HG02943 (cell line): ENCODE data around the gene USP7.
"Not testable (repeated sequence)": the region's sequence is repeated elsewhere in the genome, so short reads cannot be mapped to it uniquely, and the experiment has no call there.

Experiments
- ATAC-seq: cut with Tn5 transposase; IDR thresholded peaks from one replicate; pipeline ENCODE4 v1.9.1; 2021; ENCODE audit warnings: mild to moderate bottlenecking, low read depth, moderate library complexity; ENCODE audit not compliant: unreplicated experiment

USP7 gene

DNA sequence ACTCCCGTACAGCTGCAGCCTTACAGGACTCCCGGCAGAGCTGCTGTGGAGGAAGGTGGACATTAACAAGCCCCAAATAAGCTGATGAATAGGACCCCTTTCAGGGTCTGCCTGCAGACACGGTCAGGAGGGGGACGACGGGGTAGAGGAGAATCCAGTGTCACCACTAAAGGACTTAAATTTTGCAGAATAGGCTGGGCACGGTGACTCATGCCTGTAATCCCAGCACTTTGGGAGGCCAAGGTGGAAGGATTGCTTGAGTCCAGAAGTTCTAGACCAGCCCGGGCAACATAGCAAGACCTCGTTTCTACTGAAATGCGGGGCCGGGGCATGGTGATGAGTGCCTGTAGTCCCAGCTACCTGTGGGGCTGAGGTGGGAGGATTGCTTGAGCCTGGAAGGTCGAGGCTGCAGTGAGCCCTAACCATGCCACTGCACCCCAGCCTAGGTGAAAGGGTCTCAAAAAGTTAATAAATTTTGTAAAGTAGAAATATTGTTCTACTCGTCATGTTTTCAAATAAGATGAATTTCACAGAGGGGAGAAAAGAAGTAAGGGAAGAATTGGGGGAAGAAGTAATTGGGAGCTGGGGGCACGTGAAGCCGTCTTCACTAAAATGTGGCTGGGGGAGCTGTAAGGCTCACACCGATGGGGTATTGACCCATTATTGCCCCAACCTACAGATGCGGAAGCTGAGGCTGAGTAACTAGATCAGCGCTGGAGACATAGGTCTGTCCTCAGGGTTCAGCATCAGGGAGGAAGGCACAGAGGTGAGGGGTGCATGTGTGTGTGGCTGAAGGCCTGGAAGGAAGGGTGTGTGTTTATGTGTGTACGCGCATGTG, 76.9 kb downstream of the USP7 start:
- ATAC-seq, result no peak

DNA sequence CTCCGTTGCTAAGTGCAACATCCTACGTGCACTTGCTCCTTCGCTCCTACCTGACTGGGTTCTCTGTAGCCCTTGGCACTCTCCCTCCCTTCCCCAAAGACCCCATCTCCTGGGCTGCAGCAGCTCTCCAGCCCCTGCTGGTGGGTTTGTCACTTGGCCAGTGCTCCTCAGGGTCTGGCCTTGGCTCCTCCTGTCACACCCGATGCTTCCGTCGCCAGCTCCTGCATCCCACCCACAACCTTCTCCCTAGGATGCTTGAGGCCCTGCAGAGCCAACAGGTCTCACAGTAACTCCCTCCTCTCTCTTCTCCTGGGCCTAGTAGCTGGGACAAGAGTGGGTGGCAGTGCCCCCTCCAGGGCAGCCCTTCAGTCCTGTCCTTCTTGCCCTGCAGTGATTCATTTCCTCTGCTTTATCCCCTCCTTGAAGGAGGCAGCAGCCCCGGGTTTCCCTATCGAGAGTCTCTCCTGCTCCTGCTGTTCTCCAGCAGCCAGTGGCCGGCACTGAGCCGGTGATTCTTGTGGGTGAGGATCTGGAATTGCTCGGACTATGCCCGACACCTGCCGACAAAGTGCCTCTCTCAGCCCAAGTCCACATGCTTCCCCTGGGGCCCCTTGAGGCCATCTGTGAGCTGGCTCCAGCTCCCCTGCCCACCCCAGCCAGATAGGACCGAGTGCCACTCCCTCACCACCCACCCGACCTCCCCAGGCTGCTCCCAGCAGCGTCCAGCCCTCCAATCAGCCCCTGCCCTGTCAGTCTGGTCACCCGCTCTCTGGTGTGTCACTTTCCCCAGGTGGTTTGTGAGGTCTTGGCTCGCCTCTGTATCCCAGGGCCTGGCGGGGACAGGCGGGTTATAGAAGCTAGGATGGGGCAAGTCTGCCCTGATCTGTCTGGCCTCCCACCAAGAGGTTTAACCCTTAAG, 77.8 kb downstream of the USP7 start:
- no peak for ATAC-seq

DNA sequence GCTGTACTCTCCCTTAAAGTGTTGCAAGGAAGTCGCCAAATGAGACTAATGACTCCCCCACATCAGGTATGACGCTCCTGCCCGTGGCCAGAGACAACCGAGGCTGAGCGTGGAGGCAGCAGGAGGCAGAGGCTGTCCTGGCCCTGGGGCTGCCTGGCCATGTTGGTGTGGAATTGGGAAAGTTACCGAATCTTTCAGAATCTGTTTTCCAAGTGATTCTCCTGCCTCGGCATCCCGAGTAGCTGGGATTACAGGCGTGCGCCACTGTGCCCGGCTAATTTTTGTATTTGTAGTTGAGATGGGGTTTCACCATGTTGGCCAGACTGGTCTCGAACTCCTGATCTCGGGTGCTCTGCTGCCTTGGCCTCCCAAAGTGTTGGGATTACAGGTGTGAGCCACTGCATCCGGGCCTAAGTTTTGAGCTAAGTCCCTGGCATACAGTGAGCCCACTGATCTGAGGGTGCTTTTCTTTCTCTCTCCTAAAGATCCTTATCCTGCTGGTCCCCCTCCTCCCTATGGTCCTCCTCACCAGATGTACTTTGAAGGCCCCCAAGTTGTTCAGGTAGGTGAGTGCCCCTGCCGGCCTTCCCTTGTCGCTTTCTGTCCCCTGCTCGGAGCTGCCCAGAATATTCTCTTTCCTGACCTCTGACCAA, 80.9 kb downstream of the USP7 start:
- ATAC-seq, result no peak

DNA sequence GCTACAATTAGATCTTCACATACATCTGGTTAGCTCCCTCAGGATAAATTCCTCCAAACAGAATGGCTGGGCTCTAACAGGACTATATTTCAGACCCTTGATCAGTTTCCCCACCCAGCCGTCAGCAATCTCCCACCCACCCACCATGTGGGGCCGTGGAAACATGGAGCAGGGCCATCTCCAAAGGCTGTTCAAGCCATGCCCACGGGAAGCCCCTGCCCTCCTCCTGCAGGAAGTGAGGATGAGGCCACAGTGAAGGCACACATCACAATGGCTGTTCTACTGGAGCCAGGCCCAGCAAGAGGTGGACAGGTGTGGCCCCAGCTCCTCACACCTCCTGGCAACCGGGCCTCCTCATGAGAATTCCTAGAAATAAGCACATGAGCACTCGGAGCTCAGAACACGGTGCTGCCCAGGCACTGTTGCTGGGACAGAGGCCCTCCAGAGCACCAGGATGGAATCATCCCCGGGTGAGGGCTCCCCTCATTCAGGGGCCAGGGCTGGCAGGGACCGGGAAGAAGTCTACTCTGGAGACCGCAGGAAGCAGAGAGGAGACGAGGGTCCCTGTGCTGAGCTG, 81.6 kb downstream of the USP7 start, which contains the start of gene LITAFD:
LITAFD (plus strand) TSS at position 311 of the 577 bp plus-strand sequence. CDS start 2,005 bp downstream, outside the sequence.
- no peak for ATAC-seq

DNA sequence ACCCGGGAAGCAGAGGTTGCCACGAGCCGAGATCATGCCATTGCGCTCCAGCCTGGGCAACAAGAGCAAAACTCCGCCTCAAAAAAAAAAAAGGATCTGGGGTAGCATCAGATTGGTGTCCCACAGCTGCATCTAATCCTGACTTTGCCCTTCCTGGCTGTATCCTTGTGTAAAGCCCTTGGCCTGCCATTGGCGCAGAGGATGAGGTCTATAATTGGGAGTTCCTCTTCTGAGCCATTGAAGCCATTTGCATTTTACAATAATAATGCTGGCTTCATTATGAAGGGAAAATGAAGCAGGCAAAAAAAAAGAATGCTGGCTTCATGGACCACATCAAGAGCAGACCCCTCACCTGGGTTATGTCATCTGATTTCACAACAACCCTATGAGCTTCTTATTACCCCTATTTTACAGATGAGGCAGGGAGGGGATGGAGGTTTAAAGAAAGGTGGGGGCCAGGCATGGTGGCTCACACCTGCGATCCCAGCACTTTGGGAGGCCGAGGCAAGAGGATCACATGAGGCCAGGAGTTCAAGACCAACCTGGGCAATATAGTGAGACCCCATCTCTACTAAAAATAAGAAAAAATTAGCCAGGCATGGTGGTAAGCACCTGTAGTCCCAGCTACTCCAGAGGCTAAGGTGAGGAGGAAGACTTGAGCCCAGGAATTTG, 82.7 kb downstream of the USP7 start:
- no peak for ATAC-seq

DNA sequence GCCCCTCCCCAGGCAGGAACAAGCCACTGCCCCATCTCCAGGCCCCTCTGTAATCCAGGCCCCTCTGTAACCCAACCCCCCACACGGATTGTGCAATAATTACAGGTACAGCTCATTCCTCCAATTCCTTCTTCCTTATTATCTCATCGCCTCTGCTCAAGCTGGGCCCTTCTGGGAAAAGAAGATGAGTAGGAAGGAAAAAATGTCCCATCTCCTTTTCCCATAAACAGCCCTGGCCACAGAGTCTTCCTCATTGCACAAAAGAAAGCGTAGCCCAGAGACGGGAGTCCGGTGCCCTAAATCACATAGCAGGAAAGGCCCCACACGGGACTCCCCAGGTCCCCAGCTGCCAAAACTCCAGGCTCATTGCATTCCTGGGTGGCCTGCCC, 85.2 kb downstream of the USP7 start:
- no peak for ATAC-seq

DNA sequence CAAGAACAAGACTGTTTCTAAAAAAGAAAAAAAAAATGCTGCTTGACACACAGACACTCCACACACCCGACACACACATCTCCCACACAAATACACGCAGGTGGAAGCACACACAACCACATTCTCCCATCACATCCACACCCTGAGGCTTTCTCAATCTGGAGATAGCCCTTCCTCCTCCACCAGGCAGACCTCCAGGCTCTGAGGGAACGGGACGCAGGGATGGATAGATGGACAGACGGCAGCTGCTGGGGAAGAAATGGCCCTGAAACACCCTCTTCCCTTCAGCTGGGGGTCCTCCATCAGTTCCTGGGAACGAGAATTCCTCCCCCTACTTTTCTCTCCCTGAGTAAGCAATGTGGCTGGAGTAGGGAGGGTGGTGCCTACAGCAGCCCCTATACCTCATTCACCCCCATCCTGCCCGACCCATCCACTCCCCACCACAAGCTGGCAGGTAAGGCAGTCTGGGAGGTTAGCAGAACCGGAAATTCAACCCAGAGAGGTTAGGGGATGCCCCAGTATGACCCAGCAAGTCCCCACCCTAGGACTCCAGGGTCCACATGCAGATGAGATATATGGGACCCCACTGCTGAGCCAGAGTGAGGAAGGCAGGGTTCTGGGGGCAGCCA, 85.7 kb downstream of the USP7 start:
- no peak for ATAC-seq

DNA sequence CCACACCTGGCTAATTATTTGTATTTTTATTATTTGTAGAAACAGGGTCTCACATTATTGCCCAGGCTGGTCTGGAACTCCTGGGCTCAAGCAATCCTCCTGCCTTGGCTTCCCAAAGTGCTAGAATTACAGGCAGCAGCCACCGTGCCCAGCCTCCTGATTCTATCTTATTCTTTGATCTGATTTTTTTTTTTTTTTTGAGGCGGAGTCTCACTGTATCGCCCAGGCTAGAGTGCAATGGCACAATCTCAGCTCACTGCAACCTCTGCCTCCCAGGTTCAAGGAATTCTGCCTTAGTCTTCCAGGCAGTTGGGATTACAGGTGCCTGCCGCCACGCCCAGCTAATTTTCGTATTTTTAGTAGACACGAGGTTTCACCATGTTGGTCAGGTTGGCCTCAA, 88.4 kb downstream of the USP7 start:
- not testable (repeated sequence) for ATAC-seq

DNA sequence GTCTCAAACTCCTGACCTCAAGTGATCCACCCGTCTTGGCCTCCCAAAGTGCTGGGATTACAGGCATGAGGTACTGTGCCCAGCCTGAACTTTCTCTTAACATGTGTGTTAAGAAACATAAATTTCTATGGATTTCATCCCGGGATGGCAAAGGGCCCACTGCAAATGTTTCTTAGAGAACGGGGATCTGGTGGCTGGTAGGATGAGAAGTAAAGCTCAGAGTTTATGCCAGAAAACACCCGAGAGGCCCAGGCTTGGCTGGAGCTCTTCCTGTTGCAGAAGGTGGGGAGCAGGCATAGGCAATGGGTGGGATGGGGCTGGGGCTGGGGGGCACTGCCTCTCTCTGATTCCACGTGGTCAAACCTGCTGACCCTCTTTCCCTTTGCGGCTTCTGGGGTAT, 89.3 kb downstream of the USP7 start:
- ATAC-seq, result no peak

DNA sequence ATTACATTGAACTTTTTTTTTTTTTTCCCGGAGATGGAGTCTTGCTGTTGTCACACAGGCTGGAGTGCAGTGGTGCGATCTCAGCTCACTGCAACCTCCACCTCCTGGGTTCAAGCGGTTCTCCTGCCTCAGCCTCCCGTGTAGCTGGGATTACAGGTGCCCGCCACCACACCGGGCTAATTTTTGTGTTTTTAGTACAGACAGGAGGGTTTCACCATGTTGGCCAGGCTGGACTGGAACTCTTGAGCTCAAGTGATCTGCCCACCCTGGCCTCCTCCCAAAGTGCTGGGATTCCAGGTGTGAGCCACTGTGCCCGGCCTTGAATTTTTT, 89.9 kb downstream of the USP7 start:
- ATAC-seq, result not testable (repeated sequence)

DNA sequence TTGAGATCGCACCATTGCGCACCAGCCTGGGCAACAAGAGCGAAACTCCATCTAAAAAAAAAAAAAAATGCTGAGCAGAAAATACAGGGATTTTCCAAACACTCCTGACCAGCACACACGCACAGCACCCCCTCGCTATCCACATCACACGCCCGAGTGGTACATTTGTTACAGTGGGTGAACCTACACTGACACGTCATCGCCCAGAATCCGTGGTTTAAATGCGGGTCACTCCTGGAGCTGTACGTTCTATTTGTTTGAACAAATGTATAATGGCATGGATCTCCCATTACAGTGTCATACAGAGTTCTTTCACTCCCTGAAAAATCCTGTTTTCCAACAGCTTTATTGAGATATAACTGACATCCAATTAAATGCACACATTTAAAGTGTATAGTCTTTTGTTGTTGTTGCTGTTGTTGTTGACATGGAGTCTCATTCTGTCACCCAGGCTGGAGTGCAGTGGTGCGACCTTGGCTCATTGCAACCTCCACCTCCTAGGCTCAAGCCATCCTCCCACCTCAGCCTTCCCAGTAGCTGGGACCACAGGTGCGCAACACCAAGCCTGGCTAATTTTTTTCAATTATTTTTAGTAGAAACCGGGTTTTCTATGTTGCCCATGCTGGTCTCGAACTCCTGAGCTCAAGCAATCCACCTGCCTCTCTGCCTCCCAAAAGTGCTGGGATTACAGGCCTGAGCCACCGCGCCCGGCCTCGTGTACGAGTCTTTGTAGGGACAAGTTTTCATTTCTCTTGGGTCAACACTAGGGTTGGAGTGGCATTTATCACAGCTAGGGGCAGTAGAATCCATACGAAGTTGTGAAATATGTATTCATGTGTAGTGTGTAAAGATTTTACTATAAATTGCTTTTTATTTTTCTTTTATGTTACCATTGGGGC, 90.5 kb downstream of the USP7 start:
- ATAC-seq, result no peak

DNA sequence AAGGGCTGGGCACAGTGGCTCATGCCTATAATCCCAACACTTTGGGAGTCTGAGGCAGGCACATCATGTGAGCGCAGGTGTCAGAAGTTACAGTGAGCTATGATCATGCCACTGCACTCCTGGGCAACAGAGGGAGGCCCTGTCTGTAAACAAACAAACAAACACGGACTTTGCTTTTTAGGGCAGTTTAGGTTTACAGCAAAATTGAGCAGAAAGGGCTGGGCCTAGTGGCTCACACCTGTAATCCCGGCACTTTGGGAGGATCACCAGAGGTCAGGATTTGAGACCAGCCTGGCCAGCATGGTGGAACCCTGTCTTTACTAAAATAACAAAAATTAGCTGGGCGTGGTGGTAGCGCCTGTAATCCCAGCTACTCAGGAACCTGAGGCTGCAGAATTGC, 91.6 kb downstream of the USP7 start:
- no peak for ATAC-seq

DNA sequence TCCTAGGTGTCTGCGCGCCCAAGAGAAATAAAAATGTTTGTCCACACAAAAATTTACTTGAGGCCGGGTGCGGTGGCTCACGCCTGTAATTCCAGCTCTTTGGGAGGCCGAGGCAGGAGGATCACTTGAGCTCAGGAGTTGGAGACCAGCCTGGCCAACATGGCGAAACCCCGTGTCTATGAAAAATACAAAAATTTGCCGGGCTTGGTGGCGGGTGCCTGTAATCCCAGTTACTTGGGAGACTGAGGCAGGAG, 93.8 kb downstream of the USP7 start:
- ATAC-seq, result not testable (repeated sequence)

DNA sequence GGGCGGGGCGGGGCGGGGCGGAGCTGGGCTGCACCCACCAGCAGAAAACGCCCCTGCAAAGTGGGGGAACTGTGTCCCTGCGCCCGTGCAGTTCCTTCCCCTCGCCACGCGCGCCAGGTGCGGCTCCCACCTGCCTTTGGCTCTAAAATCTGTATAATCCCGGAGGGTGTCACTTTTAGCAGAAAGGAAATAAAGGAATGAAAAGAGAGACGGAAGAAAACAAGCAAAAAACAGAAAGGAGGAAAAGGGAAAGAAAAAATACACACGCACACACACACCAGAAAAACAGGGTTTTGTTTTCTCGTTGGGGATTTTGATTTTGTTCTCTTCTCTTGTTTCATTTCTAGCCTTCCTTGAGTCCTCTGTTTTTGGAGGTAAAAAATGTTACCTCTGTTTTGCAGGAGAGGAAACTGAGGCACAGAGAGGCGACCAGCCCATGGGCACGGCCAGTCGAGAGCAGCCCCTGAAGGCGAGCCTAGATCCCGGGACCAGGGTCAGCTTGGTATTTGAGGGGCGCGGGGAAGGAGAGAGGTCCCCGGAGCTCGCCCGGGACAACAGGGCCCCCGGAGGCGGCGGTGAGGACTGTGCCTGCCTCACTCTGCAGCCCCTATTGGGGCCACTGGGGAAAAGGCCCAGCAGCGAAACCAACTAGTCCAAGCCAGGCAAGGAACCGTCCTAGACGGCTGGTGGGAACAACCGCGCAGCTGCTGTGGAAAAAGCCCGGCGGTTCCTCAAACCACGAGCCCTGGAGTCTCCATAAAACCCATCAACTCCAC, 94.3 kb downstream of the USP7 start:
- no peak for ATAC-seq

DNA sequence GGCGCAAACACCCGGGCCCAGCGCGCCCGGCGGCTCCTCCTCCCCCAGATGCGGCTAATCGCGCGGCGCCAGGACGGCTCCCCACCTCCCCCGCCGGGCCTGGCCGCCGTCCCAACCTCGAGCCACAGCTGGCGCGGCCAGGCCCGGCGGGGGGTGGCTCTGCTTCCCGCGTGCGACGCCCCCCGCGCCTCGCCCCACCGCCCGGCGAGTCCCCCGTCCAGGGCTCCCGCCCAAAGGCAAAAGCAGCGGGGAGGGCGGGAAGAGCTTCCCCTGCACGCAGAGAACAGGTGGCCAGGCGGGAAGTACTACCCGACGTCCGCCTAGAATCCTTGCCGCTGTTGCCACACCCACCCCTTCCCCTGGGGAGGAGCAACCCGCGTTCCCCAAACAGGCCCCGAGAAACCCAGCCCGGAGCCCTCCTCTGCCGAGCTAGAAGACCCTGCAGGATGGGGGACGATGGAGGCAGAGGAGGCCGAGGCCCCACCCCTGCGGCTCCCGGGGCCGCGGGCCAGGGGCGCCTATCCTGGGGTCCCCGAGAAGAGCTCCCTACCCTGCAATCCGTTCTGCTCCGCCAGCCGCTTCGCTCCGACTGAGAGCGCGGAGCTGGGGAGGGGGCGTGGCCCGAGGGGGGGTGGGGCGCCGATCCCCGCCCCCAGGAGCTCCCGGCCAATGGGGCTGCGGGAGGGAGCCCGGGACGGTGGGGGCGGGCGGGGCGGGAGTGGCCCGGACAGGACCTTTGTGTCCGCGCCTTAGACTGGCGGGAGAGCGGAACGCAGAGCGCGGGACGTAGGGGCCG, 95.1 kb downstream of the USP7 start, which contains the start of gene CARHSP1:
CARHSP1 (minus strand) TSS at position 591 of the 796 bp plus-strand sequence. CDS start 9,678 bp downstream, outside the sequence.
- ATAC-seq, result peak; percentile 66

DNA sequence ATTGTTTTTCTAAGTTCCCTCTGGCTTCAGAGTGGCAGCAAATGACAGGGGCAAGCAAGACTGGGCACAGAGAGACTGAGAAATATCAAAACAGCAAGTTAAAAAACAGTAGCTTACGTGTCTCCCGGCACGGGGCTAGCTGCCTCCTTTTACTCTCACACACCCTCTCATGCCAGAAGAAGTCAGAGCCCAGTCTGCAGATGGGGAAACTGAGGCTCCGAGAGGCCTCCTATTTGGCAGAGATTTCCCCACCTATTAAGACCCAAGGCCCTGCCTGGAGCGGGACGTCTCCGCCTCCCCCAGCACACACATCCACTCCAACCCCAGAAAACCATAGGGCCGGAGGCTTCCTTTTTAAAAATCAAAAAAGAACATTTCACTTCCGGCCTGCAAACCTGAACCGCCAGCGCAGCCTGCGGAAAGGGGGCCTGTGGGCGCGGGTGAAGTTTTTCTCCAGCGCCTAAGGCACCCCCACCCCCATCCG, 95.7 kb downstream of the USP7 start:
- no peak for ATAC-seq
